GM18861 (cell line): ENCODE data around the gene BZW2.

Experiments used
- ATAC-seq: cut with Tn5 transposase; IDR thresholded peaks from one replicate; pipeline ENCODE4 v1.9.1; 2021; ENCODE audit not compliant: unreplicated experiment

BZW2 gene

DNA sequence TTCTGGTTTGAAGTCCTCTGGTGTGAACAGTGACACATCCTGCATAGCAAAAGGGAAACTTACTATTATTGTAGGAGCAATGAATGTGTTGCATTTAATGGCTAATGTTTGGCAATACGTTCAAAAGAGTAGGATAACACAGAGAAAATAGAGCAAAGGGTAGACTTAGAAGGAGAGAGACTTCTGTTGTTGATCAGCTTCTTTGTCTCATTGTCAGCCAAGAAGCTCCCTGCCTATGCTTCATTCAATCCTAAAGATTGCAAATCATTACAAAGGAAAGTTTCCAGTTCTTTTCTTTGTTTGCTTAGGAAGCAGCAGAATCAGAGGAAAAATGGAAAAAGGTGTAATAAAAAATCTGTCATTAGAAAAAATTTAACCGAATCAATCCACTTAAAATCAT, 99.7 kb downstream of the BZW2 start:
- ATAC-seq: no peak

- no peak for ATAC-seq
Observed at GRCh38 chr7:16747102-16747501, 101.1 kb downstream of the BZW2 start.

DNA sequence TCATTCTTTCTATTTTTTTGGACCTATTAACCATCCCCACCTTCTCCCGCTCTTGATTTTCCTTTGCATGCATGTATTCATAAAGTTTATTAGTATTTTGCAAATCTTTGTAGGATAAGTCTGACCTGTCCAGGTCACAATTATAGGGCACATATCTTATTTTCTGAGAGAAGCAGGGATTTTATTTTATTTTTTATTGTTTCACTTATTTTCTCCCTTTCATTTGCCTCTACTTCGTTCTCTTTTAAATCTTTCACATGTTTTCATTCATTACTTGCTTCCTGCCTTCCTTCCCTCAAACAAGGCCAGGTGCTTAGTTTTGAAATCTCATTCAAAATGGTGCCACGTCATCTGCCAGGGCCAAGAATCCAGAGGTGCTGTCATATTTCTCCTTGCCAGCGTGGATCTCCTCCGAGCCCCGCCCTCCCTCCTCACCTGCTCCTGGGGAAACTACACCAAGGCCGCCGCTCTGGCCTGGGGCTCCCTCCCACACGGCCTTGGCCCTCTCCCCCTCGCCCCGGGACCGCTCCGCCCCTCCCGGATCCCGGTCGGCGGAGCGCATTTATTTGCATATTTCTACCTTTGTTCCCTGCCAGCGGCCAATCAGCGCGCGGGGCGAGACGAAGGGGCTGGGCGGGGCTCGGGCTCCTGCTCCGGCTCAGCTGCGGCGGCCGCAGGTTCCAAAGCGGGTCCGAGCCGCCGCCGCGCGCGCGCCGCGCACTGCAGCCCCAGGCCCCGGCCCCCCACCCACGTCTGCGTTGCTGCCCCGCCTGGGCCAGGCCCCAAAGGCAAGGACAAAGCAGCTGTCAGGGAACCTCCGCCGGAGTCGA, 107.3 kb downstream of the BZW2 start, which contains the start of gene TSPAN13:
Gene TSPAN13 (plus strand): TSS at position 654 of the 830 bp plus-strand sequence. CDS start 213 bp downstream, outside the sequence.
- no peak for ATAC-seq

GRCh38 chr7:16753932-16754855, 108.2 kb downstream of the BZW2 start:
- ATAC-seq: no peak

DNA sequence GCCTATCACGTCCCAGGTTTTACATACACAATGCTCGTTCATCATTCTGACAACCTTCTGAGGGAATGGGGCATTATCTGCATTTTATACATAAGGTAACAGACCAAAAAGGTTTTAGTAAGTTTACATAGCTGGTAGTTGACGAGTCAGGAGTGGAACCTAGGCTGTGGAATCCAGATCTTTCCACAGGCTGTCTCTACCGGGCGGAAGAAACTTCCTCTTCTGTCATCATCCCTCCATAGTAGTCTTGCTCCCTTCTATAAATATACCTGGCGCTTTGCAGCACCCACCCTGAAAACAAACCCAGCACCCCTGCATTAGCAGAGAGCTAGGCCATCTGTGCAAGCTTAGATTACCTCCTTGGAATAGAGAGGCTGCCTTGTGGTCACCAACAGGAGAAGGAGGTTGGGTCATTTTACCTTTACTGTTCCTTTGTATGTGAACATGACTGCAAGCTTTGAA, 108.9 kb downstream of the BZW2 start:
- no peak for ATAC-seq

DNA sequence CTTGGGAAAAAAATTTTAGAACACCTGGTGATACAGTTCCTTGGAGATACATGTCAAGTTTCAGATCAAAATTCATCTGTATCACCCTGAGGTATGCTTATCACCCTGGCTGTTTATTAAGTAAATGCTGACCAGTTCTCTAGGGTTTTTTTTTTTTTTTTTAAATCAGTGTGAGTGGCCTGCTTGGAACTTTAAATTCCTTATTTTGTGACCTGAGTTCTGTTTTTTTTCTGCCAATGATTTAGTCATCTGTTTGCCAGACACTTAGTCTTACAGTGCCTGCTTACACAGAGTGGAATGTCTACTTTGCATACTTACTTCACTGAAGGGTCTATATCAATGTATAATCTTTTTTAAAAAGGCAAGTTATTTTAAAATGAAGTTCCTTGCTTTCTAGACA, 109.4 kb downstream of the BZW2 start:
- ATAC-seq: no peak
